Bronchial epithelial cell (primary cell): Measurements from ENCODE around the gene DUSP15. TPM values are rescaled to one million over a fixed set of nuclear protein-coding genes. Genes with fewer than 3 reads are reported as not detected.
A peak's percentile ranks its signal among the peaks of the same experiment; 100 is the strongest.

Source experiments
- DNase-seq: peaks from one replicate; pipeline ENCODE4 v3.0.0-alpha.2; 2010; ENCODE audit warnings: low read depth
- FAIRE-seq: peaks from 2 replicates; lab custom pipeline; 2011; peaks lifted over from hg19 to GRCh38; lab: Jason Lieb, UNC
- H3K27me3 ChIP-seq: 2 replicates; pipeline ENCODE4 v1.5.1; 2011; ENCODE audit warnings: low read length; ENCODE audit not compliant: control insufficient read depth, insufficient read depth
- H3K36me3 ChIP-seq: 2 replicates; pipeline ENCODE4 v1.5.1; 2011; ENCODE audit warnings: low read length; ENCODE audit not compliant: control insufficient read depth, insufficient read depth
- H3K4me3 ChIP-seq: 2 replicates; pipeline ENCODE4 v1.5.1; 2011; ENCODE audit warnings: mild to moderate bottlenecking, low read depth, low read length, control low read depth
- total RNA-seq: library from RNA; depleted of rRNA; stranded (reverse); fragments of >200 nt; gene quantifications from 2 replicates; pipeline ENCODE4 v1.2.1, GENCODE V29; 2014
- TF ChIP-seq, protein P1 (sequence below): IDR thresholded peaks from 2 replicates; pipeline ENCODE4 v1.5.1; 2011; ENCODE audit warnings: mild to moderate bottlenecking, moderate library complexity, low read length, control low read depth, inconsistent platforms; ENCODE audit not compliant: insufficient read depth, severe bottlenecking

DUSP15 gene
- total RNA-seq, 1 donor from 2014 or later: not detected

DNA sequence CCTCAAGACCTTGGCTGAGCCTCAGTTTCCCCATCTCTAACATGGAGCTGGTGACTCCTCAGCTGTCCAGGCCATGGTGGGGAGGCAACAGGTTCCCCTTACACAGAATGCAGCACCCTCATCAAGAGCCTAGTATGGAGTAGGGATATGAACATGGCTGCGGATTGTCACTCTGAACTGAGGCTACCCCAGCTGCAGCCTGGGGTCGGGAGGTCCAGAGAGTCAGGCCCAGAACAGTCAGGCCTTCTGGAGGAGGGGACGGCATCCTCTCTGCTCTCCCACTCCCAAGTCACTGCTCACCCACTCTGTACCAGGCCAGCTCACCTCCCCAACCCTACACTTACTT lies 23.6 kb downstream of the DUSP15 start:
- Histone ChIP-seq H3K4me3 (no peak overlapping the region), H3K27me3 (peaks cover 8% of the 10 kb centered on the region), H3K36me3 (no peaks in the 10 kb centered on the region)
- TF ChIP-seq, protein P1, sequence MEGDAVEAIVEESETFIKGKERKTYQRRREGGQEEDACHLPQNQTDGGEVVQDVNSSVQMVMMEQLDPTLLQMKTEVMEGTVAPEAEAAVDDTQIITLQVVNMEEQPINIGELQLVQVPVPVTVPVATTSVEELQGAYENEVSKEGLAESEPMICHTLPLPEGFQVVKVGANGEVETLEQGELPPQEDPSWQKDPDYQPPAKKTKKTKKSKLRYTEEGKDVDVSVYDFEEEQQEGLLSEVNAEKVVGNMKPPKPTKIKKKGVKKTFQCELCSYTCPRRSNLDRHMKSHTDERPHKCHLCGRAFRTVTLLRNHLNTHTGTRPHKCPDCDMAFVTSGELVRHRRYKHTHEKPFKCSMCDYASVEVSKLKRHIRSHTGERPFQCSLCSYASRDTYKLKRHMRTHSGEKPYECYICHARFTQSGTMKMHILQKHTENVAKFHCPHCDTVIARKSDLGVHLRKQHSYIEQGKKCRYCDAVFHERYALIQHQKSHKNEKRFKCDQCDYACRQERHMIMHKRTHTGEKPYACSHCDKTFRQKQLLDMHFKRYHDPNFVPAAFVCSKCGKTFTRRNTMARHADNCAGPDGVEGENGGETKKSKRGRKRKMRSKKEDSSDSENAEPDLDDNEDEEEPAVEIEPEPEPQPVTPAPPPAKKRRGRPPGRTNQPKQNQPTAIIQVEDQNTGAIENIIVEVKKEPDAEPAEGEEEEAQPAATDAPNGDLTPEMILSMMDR: no peak
- no peak for FAIRE-seq
- DNase-seq: no peak

DNA sequence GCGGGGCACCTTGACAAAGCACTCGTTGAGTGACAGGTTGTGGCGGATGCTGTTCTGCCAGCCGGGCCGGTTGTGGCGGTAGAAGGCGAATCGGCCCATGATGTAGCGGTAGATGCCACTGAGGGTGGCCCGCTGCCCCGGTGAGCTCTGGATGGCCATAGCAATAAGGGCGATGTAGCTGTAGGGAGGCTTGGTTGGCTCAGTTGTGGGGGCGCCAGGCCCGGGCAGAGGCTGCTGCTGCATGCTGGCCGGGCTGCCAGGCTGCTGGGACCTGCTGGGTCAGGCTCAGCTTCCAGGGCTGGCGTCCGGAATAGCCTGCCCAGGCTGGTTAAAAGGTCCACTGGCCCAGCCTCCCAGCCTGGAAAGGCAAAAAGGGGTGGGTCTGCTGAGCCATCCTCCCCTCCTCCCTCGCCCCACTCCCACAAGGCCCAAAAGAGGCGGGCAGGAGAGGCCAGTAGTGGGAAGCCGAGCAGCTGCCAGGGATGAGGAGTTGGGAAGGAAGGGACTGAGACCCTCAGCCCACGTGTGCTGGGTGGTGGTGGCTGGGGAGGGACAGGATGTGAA lies 24.9 kb downstream of the DUSP15 start, which contains the start of gene FOXS1:
Gene FOXS1 (minus strand): TSS at position 305 of the 564 bp plus-strand sequence. CDS start 62 bp downstream, at position 243.
- Histone ChIP-seq H3K27me3 (peaks cover 2% of the 10 kb centered on the region), H3K4me3 (no peak within 1 kb of the TSS), H3K36me3 (no peaks in the 10 kb centered on the region)
- DNase-seq (peak; percentile 29), FAIRE-seq (no peak)
- TF ChIP-seq, protein P1: no peak

DNA sequence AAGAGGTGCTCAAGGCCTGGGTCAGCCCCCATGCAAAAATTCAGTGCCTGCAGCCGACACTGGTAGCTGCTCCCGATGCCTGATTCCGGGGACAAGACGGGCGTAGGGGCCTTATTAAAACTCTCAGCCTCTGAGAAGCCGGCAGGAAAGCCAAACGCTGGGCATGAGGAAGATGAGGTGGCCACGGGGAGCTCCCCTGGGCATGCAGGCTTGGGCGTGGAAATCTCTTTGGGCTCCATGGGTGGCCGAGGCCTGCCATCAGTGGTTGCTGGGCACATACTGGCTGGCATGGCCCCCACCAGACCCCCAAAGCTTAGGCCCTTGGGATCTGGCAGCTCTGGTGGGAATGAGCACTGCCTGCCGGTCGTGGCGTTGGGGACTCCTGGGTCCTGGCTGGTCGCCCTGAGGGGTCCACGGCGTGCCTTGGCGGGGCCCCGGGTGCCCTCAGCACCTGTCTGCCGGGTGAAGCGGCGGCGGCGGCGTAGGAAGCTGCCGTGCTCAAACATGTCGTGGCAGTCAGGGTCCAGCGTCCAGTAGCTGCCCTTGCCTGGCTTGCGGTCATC lies 25.5 kb downstream of the DUSP15 start:
- DNase-seq: no peak
- TF ChIP-seq, protein P1: no peak
- Histone ChIP-seq H3K4me3 (no peak overlapping the region), H3K36me3 (no peaks in the 10 kb centered on the region), H3K27me3 (peaks cover 2% of the 10 kb centered on the region)
- no peak for FAIRE-seq

DNA sequence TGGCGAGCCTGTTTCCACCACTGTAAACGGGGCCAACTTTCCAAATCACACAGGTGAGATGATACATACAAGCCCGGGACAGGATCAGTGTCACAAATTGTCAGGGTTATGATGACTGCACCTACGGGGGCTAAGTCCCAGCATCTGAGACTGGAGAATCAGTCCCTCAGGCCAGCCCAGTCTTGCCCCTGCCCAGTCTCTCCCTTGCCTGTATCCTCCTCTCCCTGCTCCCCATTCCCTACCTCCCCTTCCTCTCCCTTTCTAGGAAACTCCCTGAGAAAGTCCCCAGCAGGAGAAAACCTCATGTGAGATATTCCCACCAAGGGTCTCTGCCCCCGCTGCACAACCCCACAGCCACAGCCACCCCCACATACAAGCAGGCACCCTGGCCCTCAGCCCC lies 26.4 kb downstream of the DUSP15 start:
- Histone ChIP-seq H3K36me3 (no peaks in the 10 kb centered on the region), H3K4me3 (no peak overlapping the region), H3K27me3 (peaks cover 2% of the 10 kb centered on the region)
- TF ChIP-seq, protein P1: no peak
- no peak for FAIRE-seq
- DNase-seq: no peak

DNA sequence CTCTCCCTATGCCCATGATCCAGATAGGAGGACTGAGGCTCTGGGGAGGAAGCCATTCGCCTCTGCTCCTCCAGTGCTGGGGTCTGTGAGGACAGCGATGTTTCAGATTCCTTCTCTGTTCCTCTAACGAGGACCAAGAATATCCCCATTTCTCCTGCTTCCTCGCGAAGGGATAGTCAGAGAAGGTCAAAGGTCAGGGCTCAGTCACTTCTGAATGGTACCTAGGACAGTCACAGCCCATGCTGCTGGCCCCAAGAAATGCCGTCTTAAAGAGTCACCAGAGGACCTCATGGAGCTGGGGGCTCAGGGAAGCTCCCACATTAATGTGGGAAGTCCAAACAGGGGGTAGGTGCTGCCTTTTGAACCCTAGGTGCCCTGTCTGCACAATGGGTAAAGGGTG lies 27.0 kb downstream of the DUSP15 start:
- H3K36me3 ChIP-seq: no peaks in the 10 kb centered on the region
- no peak overlapping the region for H3K4me3 ChIP-seq
- FAIRE-seq (no peak), DNase-seq (no peak)
- TF ChIP-seq, protein P1: no peak
- peaks cover 2% of the 10 kb centered on the region for H3K27me3 ChIP-seq
